OCI-LY1 (cell line): Measurements from ENCODE around the gene IL20.

Experiments
- H2AFZ ChIP-seq: fragments of 200-600 bp; sonication (generic), shearing (Covaris generic); 2 replicates; pipeline ENCODE4 v1.6.0; 2014; ENCODE audit warnings: antibody characterized with exemption, mild to moderate bottlenecking, low read length
- H3F3A ChIP-seq: fragments of 200-600 bp; sonication (generic), shearing (Covaris generic); 2 replicates; pipeline ENCODE4 v1.6.0; 2014; ENCODE audit warnings: mild to moderate bottlenecking, antibody characterized with exemption, low read length, moderate library complexity; ENCODE audit not compliant: insufficient read depth
- H3K27ac ChIP-seq: fragments of 200-600 bp; sonication (generic); 2 replicates; pipeline ENCODE4 v1.5.1; 2014; ENCODE audit warnings: low read length, mixed run types, mild to moderate bottlenecking, low read depth; ENCODE audit not compliant: poor library complexity, severe bottlenecking
- H3K27me3 ChIP-seq: fragments of 200-600 bp; sonication (generic); 2 replicates; pipeline ENCODE4 v1.6.0; 2014; ENCODE audit warnings: antibody characterized with exemption, mild to moderate bottlenecking, low read length, moderate library complexity; ENCODE audit not compliant: insufficient read depth
- H3K36me3 ChIP-seq: fragments of 200-600 bp; sonication (generic); 2 replicates; pipeline ENCODE4 v1.6.1; 2014; ENCODE audit warnings: mild to moderate bottlenecking, antibody characterized with exemption, low read length, moderate library complexity, mixed read lengths; ENCODE audit not compliant: insufficient read depth
- H3K4me1 ChIP-seq: fragments of 200-600 bp; sonication (generic); 2 replicates; pipeline ENCODE4 v1.5.1; 2014; ENCODE audit warnings: mild to moderate bottlenecking, low read length, moderate library complexity; ENCODE audit not compliant: insufficient read depth, severe bottlenecking
- H3K4me2 ChIP-seq: fragments of 200-600 bp; sonication (generic), shearing (Covaris generic); 2 replicates; pipeline ENCODE4 v1.6.1; 2014; ENCODE audit warnings: low read length
- H3K4me3 ChIP-seq: fragments of 200-600 bp; sonication (generic); 2 replicates; pipeline ENCODE4 v1.5.1; 2014; ENCODE audit warnings: low read length, low read depth, mild to moderate bottlenecking, mixed read lengths; ENCODE audit not compliant: poor library complexity, severe bottlenecking
- H3K79me2 ChIP-seq: fragments of 200-600 bp; shearing (Covaris generic); 2 replicates; pipeline ENCODE4 v1.6.1; 2016; ENCODE audit warnings: mixed run types, low read length, mixed read lengths; ENCODE audit not compliant: insufficient read depth
- H3K9ac ChIP-seq: fragments of 200-600 bp; sonication (generic), shearing (Covaris generic); 2 replicates; pipeline ENCODE4 v1.6.1; 2014; ENCODE audit warnings: mild to moderate bottlenecking, low read length, mixed read lengths
- H3K9me2 ChIP-seq: fragments of 200-600 bp; sonication (generic), shearing (Covaris generic); 2 replicates; pipeline ENCODE4 v1.6.1; 2014; ENCODE audit warnings: low read depth, mild to moderate bottlenecking, low read length, mixed read lengths
- H3K9me3 ChIP-seq: fragments of 200-600 bp; shearing (Covaris generic); 2 replicates; pipeline ENCODE4 v1.6.1; 2014; ENCODE audit warnings: low read length, mixed read lengths
- H4K20me1 ChIP-seq: fragments of 200-600 bp; sonication (generic), shearing (Covaris generic); 2 replicates; pipeline ENCODE4 v1.6.0; 2016; ENCODE audit warnings: mild to moderate bottlenecking, low read length; ENCODE audit not compliant: insufficient read depth
- CTCF ChIP-seq: fragments of 200-600 bp; sonication (generic), shearing (Covaris generic); IDR thresholded peaks from 2 replicates; pipeline ENCODE4 v1.5.1; 2017; ENCODE audit warnings: mild to moderate bottlenecking, antibody characterized with exemption, low read length, moderate library complexity, mixed read lengths
- EZH2 ChIP-seq: fragments of 200-600 bp; sonication (generic), shearing (Covaris generic); IDR thresholded peaks from 2 replicates; pipeline ENCODE4 v1.8.0; 2017; ENCODE audit warnings: borderline replicate concordance, mixed run types, mild to moderate bottlenecking, antibody characterized with exemption, low read length, moderate library complexity, mixed read lengths

IL20 gene

GRCh38 chr1:206904423-206905142 is 39.2 kb downstream of the IL20 start:
- Histone ChIP-seq H3K4me2 (no peak overlapping the region), H3F3A (no peaks in the 10 kb centered on the region), H3K4me3 (no peak overlapping the region), H2AFZ (no peak overlapping the region), H3K9me2 (no peaks in the 10 kb centered on the region), H3K27me3 (no peaks in the 10 kb centered on the region), H3K4me1 (peaks cover 13% of the 10 kb centered on the region), H4K20me1 (no peaks in the 10 kb centered on the region), H3K79me2 (no peaks in the 10 kb centered on the region), H3K9ac (no peak overlapping the region), H3K27ac (no peak overlapping the region), H3K9me3 (no peaks in the 10 kb centered on the region), H3K36me3 (no peaks in the 10 kb centered on the region)
- TF ChIP-seq CTCF = no peak
- TF ChIP-seq EZH2 = no peak

DNA sequence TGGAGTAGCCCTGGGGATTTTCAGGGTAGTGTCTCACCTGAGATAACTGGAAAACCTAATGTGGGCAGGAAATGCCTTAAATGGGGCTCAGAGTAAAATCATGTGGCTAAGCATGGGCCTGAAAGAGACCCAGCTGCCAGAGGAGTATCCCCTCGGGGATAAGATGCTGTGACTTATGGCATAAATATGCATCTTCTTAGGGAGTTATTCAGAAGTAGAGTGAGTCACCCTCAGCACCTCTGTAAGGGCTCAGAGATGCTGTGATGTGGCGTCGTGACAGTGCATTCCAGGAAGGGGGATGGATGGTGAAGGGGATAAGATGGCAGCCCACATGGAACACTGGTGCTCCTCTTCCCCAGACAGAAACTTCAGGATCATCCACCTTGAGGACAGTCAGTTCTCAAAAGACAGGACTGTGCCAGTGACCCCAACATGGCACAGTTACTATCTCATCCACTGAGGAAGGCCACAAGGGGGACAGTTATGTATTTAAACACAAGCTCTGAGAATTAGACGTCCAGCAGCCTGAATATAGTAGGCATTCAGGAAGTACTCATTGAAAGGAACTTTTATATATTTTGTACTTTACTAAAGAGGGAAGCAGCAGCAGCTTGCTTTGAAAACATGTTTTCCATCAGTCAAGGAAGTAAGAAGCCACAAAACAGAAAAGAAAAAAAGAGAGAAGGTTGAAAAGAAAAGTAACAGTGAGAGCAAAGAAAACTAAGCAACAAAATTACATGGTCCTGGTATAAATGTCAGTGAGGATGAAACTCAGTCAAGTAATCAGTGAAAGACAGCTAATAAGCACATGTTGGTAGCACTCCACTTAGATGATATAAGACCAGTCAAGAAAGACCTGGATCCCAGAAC is 40.1 kb downstream of the IL20 start:
- no peak overlapping the region for H3K9ac ChIP-seq
- TF ChIP-seq CTCF = no peak
- TF ChIP-seq EZH2 = no peak
- no peaks in the 10 kb centered on the region for H3K79me2 ChIP-seq
- H3F3A ChIP-seq = no peaks in the 10 kb centered on the region
- H3K4me2 ChIP-seq = no peak overlapping the region
- no peaks in the 10 kb centered on the region for H3K36me3 ChIP-seq
- H3K9me2 ChIP-seq = no peaks in the 10 kb centered on the region
- no peaks in the 10 kb centered on the region for H4K20me1 ChIP-seq
- no peak overlapping the region for H3K27ac ChIP-seq
- peaks cover 14% of the 10 kb centered on the region for H3K4me1 ChIP-seq
- no peak overlapping the region for H2AFZ ChIP-seq
- H3K9me3 ChIP-seq = no peaks in the 10 kb centered on the region
- no peak overlapping the region for H3K4me3 ChIP-seq
- H3K27me3 ChIP-seq = no peaks in the 10 kb centered on the region

- Histone ChIP-seq H3K9ac (no peak overlapping the region), H3K9me3 (no peaks in the 10 kb centered on the region), H4K20me1 (no peaks in the 10 kb centered on the region), H3K36me3 (no peaks in the 10 kb centered on the region), H3K4me1 (peaks cover 14% of the 10 kb centered on the region), H3K79me2 (no peaks in the 10 kb centered on the region), H3K4me2 (no peak overlapping the region), H3K27me3 (no peaks in the 10 kb centered on the region), H3K27ac (no peak overlapping the region), H3F3A (no peaks in the 10 kb centered on the region), H2AFZ (no peak overlapping the region), H3K9me2 (no peaks in the 10 kb centered on the region), H3K4me3 (no peak overlapping the region)
- TF ChIP-seq CTCF = peak; percentile 23; the same call in 1 of the 2 replicates
- no peak for TF ChIP-seq EZH2
Observed at GRCh38 chr1:206907304-206907991, 42.0 kb downstream of the IL20 start.
